ENCODE data around the gene PNMT.
"Not testable (repeated sequence)": the region's sequence is repeated elsewhere in the genome, so short reads cannot be mapped to it uniquely, and the experiment has no call there.

Gene PNMT

DNA sequence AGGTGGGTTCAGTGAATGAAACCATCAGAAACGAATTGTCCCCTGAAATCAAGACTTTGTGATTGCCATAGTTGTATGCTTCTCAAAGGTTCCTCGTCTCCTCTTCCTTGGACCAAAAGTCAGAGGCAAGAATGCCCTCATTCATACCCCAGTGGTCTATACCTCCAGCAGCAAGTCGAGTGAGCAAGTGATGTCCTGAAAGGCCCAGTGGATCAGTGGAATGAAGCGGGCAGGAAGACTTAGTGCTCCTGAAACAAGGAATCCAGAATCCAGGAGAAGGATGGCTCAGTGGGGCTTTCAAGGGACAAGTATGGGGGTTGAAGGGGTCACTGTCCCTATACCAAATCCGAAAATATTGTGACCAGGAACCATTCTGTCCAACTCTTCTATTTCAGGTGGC lies 26.3 kb downstream of the PNMT start:
- DNase-seq, result no peak

DNA sequence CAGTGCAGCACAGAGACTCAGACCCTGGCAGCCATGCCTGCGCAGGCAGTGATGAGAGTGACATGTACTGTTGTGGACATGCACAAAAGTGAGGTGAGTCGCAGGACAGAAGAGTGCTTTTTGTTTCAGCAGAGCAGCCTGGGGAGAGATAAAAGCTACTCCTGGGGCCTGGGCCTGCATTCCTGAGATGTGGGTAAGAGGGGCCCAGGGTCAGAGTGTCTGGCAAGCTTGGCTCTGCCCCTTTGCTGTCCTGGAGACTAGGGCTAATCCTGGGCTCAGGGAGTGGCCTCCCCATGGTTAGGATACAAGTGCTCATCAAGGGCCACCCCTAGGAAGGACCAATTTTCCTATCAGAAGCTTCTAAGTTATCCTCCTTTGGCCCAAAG lies 26.8 kb downstream of the PNMT start:
- no peak for DNase-seq

DNA sequence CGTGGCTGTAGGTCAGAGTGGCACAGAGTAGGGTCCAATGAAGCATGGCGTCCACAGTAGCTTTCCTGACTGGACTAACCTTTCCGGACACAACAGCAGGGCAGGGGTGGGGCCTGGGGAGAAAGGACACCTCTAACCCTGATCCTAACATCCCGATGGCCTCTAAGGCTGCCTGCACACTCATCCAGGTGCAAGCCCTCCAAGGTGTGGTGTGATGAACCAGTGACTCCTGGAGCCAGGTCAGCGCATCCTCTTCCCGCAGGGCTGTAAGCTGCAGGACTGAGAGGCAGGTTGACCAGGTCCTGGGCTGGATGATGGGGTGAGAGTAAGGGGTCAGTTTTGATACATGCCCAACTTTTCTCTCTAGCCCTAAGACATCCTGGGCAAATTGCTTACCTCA lies 28.5 kb downstream of the PNMT start:
- DNase-seq, result no peak

DNA sequence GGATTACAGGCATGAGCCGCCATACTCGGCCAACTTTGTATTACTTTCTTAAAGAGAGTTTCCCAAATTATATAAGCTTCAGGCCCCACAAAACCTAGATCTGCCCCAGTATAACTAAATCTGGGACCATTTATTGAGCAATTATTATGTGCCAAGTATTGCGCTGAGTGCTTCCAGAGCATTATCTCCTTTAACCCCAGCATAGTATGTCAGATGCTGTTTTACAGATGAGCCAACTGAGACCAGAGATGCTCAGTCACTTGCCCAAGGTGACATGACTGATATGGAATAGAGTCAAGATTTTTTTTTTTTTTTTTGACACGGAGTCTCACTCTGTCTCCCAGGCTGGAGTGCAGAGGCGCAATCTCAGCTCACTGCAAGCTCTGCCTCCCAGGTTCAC lies 29.7 kb downstream of the PNMT start:
- no peak for DNase-seq

DNA sequence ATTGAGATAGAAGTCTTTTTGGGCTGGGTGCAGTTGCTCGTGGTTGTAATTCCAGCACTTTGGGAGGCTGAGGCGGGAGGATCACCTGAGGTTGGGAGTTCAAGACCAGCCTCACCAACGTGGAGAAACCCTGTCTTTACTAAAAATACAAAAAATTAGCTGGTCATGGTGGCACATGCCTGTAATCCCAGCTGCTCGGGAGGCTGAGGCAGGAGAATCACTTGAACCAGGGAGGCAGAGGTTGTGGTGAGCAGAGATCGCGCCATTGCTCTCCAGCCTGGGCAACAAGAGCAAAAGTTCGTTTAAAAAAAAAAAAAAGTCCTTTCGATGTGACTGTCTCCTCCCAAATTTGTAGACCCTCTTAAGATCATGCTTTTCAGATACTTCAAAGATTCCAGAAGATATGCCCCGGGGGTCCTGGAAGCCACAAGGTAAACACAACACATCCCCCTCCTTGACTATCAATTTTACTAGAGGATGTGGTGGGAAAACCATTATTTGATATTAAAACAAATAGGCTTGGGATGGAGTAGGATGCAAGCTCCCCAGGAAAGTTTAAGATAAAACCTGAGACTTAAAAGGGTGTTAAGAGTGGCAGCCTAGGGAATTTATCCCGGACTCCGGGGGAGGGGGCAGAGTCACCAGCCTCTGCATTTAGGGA lies 31.0 kb downstream of the PNMT start:
- not testable (repeated sequence) for DNase-seq

DNA sequence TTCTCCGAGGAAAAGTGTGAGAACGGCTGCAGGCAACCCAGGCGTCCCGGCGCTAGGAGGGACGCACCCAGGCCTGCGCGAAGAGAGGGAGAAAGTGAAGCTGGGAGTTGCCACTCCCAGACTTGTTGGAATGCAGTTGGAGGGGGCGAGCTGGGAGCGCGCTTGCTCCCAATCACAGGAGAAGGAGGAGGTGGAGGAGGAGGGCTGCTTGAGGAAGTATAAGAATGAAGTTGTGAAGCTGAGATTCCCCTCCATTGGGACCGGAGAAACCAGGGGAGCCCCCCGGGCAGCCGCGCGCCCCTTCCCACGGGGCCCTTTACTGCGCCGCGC lies 31.5 kb downstream of the PNMT start, which contains the start of gene ERBB2:
TSS of gene ERBB2 (plus strand) at position 247 of the 330 bp plus-strand sequence. CDS start 175 bp downstream, outside the sequence.
- no peak for DNase-seq

DNA sequence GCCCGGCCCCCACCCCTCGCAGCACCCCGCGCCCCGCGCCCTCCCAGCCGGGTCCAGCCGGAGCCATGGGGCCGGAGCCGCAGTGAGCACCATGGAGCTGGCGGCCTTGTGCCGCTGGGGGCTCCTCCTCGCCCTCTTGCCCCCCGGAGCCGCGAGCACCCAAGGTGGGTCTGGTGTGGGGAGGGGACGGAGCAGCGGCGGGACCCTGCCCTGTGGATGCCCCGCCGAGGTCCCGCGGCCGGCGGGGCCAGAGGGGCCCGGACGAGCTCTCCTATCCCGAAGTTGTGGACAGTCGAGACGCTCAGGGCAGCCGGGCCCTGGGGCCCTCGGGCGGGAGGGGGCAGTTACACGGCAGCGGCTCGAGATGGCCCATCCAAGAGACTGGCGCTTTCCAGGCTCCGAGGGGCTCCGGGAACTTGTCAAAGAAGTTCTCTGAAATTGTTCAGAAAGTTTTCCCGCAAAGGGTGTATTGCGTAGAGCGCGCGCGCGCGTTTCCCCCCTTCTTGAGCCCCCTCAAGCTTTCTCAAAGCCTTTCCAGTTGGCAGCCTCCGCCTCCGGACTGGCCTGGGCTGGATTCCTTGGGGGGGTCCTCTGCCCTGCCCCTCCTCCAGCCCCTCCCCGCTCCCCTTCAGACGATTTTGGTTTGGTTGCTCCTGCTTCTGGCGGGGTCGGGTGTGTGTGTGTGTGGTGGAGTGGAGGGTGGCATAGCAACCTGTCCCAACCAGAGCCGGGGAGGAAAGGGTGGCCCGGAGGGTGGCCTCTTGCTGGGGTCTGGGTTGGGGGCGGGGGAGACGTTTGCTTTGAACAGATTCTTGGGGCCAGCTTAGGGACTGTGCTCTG lies 32.1 kb downstream of the PNMT start:
- no peak for DNase-seq

DNA sequence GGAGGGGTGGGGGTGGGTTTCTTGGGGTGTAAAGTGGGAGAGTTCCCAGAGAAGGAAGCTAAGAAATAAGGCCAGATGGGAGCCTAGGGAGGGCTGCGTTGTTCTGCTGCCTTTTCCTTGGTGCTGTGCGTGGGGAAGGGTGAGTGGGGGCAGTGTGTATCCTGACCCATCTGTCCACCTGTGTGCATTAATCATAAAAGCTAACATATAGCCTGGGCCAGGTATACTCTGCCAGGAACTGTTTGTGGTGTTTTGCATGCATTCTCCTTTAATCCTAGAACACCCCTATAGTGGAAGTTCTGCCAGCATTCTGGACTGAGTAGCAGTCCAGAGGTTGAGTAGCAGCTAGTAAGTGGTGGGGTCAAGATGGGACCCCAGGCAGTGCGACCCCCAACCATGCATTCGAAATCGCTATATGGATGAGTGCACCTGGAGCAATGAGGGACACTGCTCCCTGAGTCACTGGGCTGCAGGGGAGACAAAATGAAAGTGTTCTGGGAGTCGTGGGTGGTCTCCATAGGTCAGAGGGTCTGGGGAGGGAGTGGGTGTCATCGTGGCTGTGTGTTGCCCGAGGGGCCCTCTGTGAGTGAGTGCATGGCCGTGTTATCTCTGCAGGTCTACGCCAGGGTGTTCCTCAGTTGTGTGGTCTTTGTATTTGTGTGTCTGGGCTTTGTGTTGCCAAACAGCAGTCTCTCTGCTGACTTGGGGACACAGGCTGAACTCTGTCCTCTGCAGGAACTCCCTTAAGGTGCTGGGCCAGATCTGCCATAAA lies 32.9 kb downstream of the PNMT start:
- no peak for DNase-seq

DNA sequence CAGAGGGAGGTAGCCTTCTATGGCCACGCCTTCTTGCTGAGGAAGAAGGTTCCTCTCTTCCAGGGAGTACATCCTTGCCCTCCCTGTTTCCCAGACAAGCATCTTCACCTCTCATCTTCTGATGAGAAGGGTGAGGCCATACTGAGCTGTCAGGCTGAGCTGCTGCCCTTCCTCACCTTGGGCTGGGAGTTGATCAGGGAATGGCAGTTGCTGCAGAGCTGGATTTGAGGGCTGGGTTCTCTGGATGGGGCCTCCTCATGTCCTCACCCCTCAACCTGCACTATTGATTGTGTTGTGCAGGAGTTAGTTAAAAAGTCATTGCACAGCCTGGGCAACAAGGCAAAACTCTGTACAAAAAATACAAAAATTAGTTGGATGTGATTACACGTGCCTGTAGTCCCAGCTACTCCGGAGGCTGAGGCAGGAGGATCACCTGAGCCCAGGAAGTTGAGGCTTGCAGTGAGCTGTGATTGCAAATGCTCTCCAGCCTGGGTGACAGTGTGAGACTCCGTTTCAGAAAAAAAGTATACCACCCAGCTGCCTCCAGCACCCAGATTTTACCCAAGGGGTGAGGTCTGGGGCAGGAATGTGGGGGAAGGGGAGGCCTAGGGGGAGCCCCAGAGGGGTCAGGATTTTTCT lies 33.6 kb downstream of the PNMT start:
- DNase-seq, result no peak

DNA sequence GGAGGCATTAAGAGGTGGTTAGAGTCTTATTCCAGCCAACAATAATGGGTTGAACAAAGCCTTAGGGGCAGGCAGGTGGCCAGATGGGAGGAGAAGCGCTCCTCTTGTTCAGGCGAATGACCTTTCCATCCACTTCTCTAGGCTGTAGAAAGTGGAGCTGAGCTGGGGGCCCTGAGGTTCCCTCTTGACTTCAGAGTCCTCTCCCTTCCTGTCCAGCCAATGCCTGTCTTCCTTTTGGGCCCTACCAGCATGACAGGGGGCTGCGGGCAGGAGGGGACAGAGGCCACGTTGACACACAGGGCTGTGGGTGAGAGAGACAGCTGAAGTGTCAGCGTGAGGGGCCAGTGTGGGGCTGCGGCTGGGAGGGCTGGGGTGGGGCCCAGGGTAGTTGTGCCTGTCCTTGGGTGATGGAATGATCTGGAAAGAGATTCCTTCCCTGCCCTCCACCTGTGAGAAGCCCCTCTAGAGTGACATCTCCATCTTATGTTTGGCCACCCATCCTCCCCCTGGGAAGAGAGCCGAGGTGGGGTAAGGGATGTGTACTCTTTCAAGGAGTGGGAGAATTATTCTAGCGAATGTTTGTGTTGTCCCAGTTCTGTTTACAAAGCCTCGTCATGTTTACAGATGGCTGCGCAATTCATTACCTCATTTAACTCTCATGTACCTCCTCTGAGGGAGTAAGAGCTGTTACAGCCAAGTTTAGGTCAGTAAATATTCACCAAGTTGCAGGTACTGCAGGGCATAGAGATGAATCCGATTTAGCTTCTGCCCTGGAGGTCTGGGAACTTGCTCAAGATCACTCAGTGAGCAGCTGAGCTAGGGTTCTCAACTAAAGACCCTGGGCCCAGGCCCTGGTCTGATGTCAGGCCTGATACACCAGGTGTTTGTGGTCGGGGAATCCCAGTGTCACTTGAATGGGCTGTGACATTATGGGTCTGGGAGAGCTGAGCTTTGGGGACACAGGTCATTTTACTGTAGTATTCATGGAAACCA lies 34.9 kb downstream of the PNMT start:
- DNase-seq, result no peak

DNA sequence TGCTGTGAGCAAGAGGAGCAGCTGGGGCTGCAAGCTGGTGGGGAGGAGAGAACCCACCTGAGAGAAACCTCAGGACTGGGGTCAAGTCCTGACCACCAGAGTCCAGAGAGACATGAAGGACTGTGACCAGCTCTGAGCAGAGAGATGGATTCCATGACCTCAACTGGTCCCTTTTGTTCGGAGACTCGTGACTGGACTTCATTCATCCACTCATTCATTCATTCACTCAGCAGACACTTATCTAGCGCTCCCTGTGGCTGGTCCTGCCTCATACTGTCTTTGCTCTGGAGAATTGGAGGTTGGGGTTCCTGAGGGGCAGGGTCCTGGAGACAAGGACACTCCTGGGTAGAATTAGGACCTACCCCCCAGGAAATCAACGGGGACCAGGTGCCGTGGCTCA lies 35.7 kb downstream of the PNMT start:
- no peak for DNase-seq

DNA sequence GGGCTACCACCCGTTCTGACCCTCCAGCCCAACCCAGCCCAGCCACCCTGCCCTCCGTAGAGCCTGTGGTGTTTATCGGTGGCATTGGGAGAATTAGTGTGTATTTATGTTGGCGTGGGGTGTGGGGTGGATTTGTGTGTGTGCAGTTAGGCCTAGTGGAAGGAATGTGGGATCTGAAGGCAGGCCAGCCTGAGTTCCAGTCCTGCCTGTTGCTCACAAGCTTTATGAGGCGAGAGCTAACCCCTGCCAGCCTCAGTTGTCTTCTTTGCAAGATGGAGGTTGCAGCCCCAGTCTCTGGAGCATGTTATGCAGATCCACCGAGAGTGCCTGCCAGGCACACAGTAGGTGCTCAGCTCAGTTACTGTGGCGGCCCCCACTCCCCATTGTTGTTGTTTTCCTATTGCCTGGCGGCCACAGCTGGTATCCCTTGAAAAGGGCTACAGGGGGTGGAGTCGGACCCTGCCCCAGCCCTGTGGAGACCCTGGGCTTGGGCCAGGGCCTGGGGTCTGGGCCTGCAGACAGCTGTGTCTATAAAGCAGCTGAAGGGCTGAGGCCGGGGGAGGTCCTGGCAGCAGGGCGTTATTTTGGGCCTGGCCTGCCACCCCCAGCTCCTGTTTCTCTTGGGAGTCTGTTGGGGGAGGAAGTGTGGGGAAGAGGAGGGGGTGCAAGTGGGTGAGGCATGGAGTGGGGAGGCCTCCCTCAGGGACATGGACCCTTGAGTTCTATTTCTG lies 36.7 kb downstream of the PNMT start:
- no peak for DNase-seq

DNA sequence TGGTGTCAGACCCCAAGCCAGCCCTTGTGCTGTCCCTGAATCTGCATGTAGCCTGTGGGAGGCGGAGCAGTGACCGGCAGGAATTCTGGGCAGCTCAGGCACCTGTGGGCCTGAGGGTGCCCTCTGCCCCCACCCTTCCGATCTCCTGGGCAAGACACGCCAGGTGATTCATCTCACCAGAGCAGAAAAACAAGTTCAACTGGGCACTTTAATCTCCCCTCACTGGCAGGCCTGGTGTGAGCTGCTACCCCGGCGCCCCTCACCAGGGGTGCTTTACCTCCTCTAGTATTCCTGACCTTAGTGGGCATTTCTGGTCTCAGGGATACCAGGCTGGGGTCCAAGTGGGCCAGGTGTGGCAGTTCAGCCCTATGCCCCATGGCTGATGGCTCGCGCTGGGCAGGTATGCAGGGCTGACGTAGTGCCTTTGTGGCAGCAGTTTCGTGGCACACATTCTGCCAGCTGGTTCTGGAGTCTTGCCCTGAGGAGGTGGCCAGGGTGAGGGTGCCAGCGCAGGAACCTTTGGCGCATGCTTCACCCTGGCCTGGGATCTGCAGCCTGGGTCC lies 37.6 kb downstream of the PNMT start:
- DNase-seq, result no peak

DNA sequence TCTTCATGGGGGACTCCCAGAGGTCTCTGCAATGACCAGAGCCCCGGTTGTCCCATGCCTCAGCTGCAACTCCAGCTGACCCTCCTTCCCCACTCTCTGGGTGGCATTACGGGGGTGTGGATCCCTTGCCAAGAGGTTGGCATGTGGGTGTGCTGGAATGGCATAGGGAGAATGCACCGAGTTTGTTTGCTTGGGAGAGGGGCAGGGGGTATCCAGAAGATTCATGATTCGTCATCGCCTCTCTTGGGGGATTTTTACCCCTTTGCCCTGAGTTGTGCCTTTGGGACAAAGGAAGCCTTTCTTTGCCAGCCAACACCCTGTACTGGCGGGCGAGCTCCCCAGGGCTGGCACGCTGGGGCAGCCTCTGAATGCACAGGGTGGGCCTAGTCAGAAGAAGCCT lies 38.1 kb downstream of the PNMT start:
- no peak for DNase-seq

DNA sequence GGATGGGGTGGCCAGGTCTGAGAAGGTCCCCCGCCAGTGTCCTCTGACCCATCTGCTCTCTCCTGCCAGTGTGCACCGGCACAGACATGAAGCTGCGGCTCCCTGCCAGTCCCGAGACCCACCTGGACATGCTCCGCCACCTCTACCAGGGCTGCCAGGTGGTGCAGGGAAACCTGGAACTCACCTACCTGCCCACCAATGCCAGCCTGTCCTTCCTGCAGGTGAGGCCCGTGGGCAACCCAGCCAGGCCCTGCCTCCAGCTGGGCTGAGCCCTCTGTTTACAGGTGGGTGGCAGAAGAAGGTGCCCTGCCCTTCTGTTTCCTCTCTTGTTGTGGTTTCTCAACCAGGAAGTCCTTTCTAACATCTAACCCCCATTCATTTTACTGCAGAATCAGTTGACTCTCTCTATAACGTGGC lies 38.7 kb downstream of the PNMT start:
- DNase-seq, result no peak

DNA sequence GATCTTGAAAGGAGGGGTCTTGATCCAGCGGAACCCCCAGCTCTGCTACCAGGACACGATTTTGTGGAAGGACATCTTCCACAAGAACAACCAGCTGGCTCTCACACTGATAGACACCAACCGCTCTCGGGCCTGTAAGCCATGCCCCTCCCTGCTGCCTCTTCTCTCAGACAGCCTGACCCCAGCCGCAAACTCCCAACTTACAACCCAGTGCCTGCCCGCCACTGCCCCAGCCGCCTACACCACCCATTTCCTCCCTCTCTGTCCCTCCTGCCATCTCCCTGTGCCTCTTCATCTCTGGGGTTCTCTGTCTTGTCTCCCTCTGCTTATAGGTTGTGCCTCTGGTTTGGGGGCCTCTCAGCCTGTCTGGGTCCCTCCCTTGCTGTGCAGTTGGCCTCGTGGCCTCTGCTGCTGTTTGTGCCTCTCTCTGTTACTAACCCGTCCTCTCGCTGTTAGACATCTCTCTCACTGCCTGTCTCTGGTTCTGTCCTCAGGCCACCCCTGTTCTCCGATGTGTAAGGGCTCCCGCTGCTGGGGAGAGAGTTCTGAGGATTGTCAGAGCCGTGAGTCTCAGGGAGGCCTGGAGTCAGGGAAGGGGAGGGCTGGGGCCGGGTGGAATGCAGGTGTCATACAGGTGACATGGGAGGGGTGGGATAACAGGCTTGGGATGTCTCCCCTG lies 41.2 kb downstream of the PNMT start:
- no peak for DNase-seq

DNA sequence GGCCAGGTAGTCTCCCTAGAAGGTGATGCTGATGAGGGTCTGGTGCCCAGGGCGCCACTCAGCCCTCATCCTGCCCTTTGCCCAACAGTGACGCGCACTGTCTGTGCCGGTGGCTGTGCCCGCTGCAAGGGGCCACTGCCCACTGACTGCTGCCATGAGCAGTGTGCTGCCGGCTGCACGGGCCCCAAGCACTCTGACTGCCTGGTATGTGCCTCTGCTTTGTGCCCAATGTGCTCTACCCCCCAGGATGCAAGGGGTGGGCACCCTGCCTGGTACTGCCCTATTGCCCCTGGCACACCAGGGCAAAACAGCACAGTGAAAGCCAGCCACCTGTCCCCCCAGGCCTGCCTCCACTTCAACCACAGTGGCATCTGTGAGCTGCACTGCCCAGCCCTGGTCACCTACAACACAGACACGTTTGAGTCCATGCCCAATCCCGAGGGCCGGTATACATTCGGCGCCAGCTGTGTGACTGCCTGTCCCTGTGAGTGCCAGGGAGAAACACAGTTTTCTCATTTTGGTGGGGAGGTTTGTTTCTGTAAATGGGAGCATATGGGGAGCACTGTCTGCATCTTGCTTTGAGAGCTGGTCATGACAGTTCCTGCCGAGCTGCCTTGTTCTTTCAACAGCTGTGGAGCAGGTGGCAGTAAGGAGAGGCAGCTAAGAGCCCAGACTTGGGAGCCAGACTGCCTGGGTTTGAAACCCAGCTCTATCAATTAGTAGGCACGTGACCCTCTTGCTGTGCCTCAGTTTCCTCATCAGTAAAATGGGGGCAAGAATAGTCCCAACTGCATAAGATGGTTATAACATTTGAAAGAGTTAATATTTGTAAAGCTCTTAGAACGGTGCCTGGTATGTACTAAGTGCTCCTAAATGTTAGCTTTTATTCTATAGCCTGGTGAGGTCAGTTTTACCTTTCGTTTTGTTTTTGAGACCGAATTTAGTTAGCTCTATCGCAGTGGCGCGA lies 42.0 kb downstream of the PNMT start:
- DNase-seq, result no peak

DNA sequence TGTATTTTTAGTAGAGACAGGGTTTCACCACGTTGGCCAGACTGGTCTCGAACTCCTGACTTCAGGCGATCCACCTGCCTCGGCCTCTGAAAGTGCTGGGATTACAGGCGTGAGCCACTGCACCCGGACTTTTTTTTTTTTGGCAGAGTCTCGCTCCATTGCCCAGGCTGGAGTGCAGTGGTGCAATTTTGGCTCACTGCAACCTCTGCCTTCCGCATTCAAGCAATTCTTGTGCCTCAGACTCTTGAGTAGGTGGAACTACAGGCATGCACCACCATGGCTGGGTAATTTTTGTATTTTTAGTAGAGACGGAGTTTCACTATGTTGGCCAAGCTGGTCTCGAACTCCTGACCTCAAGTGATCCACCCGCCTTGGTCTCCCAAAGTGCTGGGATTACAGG lies 42.8 kb downstream of the PNMT start:
- DNase-seq, result not testable (repeated sequence)

DNA sequence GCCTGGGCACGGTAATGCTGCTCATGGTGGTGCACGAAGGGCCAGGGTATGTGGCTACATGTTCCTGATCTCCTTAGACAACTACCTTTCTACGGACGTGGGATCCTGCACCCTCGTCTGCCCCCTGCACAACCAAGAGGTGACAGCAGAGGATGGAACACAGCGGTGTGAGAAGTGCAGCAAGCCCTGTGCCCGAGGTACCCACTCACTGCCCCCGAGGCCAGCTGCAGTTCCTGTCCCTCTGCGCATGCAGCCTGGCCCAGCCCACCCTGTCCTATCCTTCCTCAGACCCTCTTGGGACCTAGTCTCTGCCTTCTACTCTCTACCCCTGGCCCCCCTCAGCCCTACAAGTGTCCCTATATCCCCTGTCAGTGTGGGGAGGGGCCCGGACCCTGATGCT lies 43.6 kb downstream of the PNMT start:
- no peak for DNase-seq

Measured in GDM1 (cell line).